Endodermal cell (in vitro differentiated cells): ENCODE results near the gene ME3. TPM values are rescaled to one million over a fixed set of nuclear protein-coding genes. Genes with fewer than 3 reads are reported as not detected.

Experiments
- DNase-seq: peaks from one replicate; pipeline ENCODE4 v3.0.0-alpha.2; 2017
- H3K27ac ChIP-seq: 2 replicates; pipeline ENCODE4 v1.5.1; 2013; ENCODE audit warnings: mild to moderate bottlenecking, low read depth, low read length, moderate library complexity
- H3K27me3 ChIP-seq: 2 replicates; pipeline ENCODE4 v1.6.1; 2013; ENCODE audit warnings: mild to moderate bottlenecking, low read length, moderate library complexity; ENCODE audit not compliant: insufficient read depth, control insufficient read depth, poor library complexity, severe bottlenecking
- H3K36me3 ChIP-seq: 2 replicates; pipeline ENCODE4 v1.7.0; 2013; ENCODE audit warnings: mild to moderate bottlenecking, low read length, moderate library complexity; ENCODE audit not compliant: control insufficient read depth, insufficient read depth
- H3K4me1 ChIP-seq: one replicate; pipeline ENCODE4 v1.7.0; 2013; ENCODE audit warnings: low read length; ENCODE audit not compliant: control insufficient read depth, insufficient read depth
- H3K4me3 ChIP-seq: 2 replicates; pipeline ENCODE4 v1.5.1; 2013; ENCODE audit warnings: mild to moderate bottlenecking, low read length, moderate library complexity
- H3K9ac ChIP-seq: 2 replicates; pipeline ENCODE4 v1.6.1; 2013; ENCODE audit warnings: mild to moderate bottlenecking, low read length, moderate library complexity; ENCODE audit not compliant: poor library complexity, severe bottlenecking; ENCODE audit errors: extremely low read depth
- H3K9me3 ChIP-seq: 2 replicates; pipeline ENCODE4 v1.6.1; 2013; ENCODE audit warnings: mild to moderate bottlenecking, low read length, moderate library complexity; ENCODE audit not compliant: control insufficient read depth
- H3K27ac Mint-ChIP-seq: 2 replicates; pipeline ENCODE4 v1.8.0; 2020; ENCODE audit warnings: mixed read lengths
- H3K27me3 Mint-ChIP-seq: 2 replicates; pipeline ENCODE4 v1.8.0; 2021; ENCODE audit warnings: mild to moderate bottlenecking, mixed read lengths; ENCODE audit not compliant: insufficient read depth
- H3K36me3 Mint-ChIP-seq: 2 replicates; pipeline ENCODE4 v1.8.0; 2020; ENCODE audit warnings: low read depth, mixed read lengths
- H3K4me1 Mint-ChIP-seq: 2 replicates; pipeline ENCODE4 v1.8.0; 2020; ENCODE audit warnings: mixed read lengths
- H3K4me3 Mint-ChIP-seq: 2 replicates; pipeline ENCODE4 v1.8.0; 2020; ENCODE audit warnings: mild to moderate bottlenecking, moderate library complexity, mixed read lengths
- H3K9me3 Mint-ChIP-seq: 2 replicates; pipeline ENCODE4 v1.8.0; 2020; ENCODE audit warnings: mild to moderate bottlenecking, mixed read lengths
- WGBS, 2 experiments: methylation state at CpG; one replicate each; pipeline versions ENCODE4 v1.1.5 to v1.1.7; 2013; ENCODE audit warnings: missing lambda C conversion rate in 2 of 2, mixed read lengths in 1 of 2; ENCODE audit not compliant: insufficient coverage in 1 of 2, insufficient read length in 1 of 2; 5-methylcytosine and 5-hydroxymethylcytosine counted together
- total RNA-seq, 2 donors: library from RNA; stranded (reverse); fragmentation: NEBNext Ultra II Directional in 1 of 2; extraction: Animal tissue kit (Norgen Biotek cat#: 25700) in 1 of 2; gene quantifications; 2 replicates in 1 of 2; 3 replicates in 1 of 2; pipeline ENCODE4 v1.2.1, GENCODE V29; 2021
- TF ChIP-seq, protein P1 (sequence below): fragments of 200-600 bp; sonication (generic); conservative IDR thresholded peaks from 2 replicates; pipeline ENCODE4 v1.5.0; 2021; ENCODE audit warnings: antibody characterized with exemption, mild to moderate bottlenecking

Gene ME3
- total RNA-seq, 2 donors from 2014 or later: 1.2 to 1.3 TPM

DNA sequence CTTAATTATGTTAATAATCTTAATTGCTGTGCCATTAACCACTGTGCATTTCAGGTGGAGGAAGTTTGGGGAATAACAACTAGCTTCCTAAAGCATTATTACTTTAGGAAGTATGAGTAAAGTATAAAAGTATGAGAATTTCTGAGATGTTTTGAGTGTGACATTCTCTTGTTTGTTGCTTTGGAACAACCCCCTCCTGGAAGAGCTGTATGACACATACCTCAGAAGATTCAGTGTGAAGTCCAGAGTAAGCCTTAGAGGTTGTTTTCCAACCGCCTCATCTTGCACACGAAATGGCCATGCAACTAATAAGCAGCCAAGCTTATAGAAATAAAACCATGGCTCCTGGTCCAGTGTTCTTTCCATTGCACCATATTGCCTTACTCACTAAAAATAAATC, 276.0 kb downstream of the ME3 start:
- Mint-ChIP-seq H3K9me3 (no peaks in the 10 kb centered on the region), H3K4me3 (no peak overlapping the region), H3K27ac (no peak overlapping the region), H3K4me1 (peaks cover 15% of the 10 kb centered on the region), H3K36me3 (peaks cover 3% of the 10 kb centered on the region), H3K27me3 (no peaks in the 10 kb centered on the region)
- no peak overlapping the region for H3K9ac ChIP-seq
- peaks cover under 1% of the 10 kb centered on the region for H3K4me1 ChIP-seq
- H3K27ac ChIP-seq: no peak overlapping the region
- peaks cover 12% of the 10 kb centered on the region for H3K27me3 ChIP-seq
- 100% methylated on average over 2 of the region's 2 CpGs; no CpG with 5 or more reads in 1 of the 2 experiments for WGBS, 2 experiments
- peaks cover 4% of the 10 kb centered on the region for H3K9me3 ChIP-seq
- H3K4me3 ChIP-seq: no peak overlapping the region
- no peaks in the 10 kb centered on the region for H3K36me3 ChIP-seq
- TF ChIP-seq, protein P1, sequence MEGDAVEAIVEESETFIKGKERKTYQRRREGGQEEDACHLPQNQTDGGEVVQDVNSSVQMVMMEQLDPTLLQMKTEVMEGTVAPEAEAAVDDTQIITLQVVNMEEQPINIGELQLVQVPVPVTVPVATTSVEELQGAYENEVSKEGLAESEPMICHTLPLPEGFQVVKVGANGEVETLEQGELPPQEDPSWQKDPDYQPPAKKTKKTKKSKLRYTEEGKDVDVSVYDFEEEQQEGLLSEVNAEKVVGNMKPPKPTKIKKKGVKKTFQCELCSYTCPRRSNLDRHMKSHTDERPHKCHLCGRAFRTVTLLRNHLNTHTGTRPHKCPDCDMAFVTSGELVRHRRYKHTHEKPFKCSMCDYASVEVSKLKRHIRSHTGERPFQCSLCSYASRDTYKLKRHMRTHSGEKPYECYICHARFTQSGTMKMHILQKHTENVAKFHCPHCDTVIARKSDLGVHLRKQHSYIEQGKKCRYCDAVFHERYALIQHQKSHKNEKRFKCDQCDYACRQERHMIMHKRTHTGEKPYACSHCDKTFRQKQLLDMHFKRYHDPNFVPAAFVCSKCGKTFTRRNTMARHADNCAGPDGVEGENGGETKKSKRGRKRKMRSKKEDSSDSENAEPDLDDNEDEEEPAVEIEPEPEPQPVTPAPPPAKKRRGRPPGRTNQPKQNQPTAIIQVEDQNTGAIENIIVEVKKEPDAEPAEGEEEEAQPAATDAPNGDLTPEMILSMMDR: no peak
- no peak for DNase-seq

DNA sequence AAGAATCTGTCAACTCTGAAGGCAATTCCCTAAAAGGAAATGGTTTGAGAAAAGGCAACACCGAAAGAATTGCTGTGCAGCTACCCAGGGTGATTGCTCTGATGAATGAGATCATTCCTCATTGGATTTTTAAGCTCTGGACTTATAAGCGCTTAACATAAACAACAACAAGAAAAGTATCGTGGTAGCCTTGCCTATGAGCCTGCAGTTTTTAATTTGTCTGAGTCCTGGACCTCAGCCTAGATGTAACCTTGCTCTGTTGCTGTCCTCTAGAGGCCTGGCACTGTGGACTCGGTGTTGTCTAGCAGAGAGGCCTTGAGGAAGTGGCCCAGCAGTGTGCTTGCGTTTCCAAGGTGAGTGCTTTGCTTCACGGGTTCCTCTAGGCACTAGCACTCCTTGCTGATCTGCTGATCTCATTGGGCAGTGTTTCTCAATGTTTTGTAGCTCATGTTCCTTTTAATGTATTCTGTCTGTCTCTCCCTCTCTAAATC, 277.3 kb downstream of the ME3 start:
- H3K27me3 Mint-ChIP-seq: no peaks in the 10 kb centered on the region
- H3K27ac Mint-ChIP-seq: peak overlapping the region; percentile 9
- H3K9me3 ChIP-seq: peaks cover 4% of the 10 kb centered on the region
- no peak overlapping the region for H3K4me3 ChIP-seq
- H3K9me3 Mint-ChIP-seq: no peaks in the 10 kb centered on the region
- 73% methylated on average over 5 to 6 of the region's 6 CpGs for WGBS, 2 experiments
- no peak overlapping the region for H3K9ac ChIP-seq
- H3K4me1 ChIP-seq: peaks cover 6% of the 10 kb centered on the region
- H3K27me3 ChIP-seq: peaks cover 12% of the 10 kb centered on the region
- peak; percentile 73 for DNase-seq
- H3K27ac ChIP-seq: no peak overlapping the region
- TF ChIP-seq, protein P1: no peak
- peaks cover 3% of the 10 kb centered on the region for H3K36me3 Mint-ChIP-seq
- peaks cover 11% of the 10 kb centered on the region for H3K4me1 Mint-ChIP-seq
- H3K36me3 ChIP-seq: no peaks in the 10 kb centered on the region
- no peak overlapping the region for H3K4me3 Mint-ChIP-seq

Other genes with a start within 250 kb of the ME3 start
- gene PRSS23, start 127.9 kb upstream of the ME3 start, total RNA-seq: 1 to 10 TPM; 2.4 to 3.3 TPM